Naive thymus-derived CD4-positive, alpha-beta T cell (primary cell): ENCODE measurements around the gene GRIP1. TPM values are rescaled to one million over a fixed set of nuclear protein-coding genes. Genes with fewer than 3 reads are reported as not detected.

Source experiments
- ATAC-seq: fragments of 150-1000 bp; cut with Tn5 transposase; 2 replicates; pipeline ENCODE4 v1.10.0; 2021; ENCODE audit warnings: mild to moderate bottlenecking, moderate library complexity
- CTCF ChIA-PET: fragments of 350-600 bp; sonication (Branson Sonifier 250); formaldehyde crosslinking; loops from one replicate; lab custom pipeline; 2021; ENCODE audit warnings: antibody characterized with exemption; lab: Charles Lee
- POLR2A ChIA-PET: fragments of 350-600 bp; sonication (Branson Sonifier 250); formaldehyde crosslinking; loops from one replicate; lab custom pipeline; 2021; ENCODE audit warnings: antibody characterized with exemption, inconsistent platforms; lab: Charles Lee
- DNase-seq, 9 donors: peaks; one replicate each; pipeline versions ENCODE4 v3.0.0 to v3.0.0-alpha.2; 2020 to 2022; ENCODE audit warnings: mixed read lengths in 1 of 9
- H3K27ac ChIP-seq: one replicate; pipeline ENCODE4 v1.7.0; 2013; ENCODE audit warnings: mild to moderate bottlenecking, low read depth, low read length, moderate library complexity
- H3K27me3 ChIP-seq, 2 donors: one replicate each; pipeline ENCODE4 v1.7.0; 2013; ENCODE audit warnings: low read length in 2 of 2, mild to moderate bottlenecking in 2 of 2, moderate library complexity in 2 of 2; ENCODE audit not compliant: control insufficient read depth in 2 of 2, insufficient read depth in 2 of 2
- H3K36me3 ChIP-seq, 3 experiments: 1 replicate in 2 of 3; 2 replicates in 1 of 3; pipeline ENCODE4 v1.7.0; 2013; ENCODE audit warnings: low read length in 3 of 3, mild to moderate bottlenecking in 3 of 3, moderate library complexity in 1 of 3; ENCODE audit not compliant: insufficient read depth in 3 of 3, control insufficient read depth in 2 of 3
- H3K4me1 ChIP-seq, 2 donors: one replicate each; pipeline ENCODE4 v1.7.0; 2013; ENCODE audit warnings: low read length in 2 of 2, mild to moderate bottlenecking in 2 of 2, moderate library complexity in 1 of 2; ENCODE audit not compliant: control insufficient read depth in 2 of 2, insufficient read depth in 2 of 2
- H3K4me3 ChIP-seq: 2 replicates; pipeline ENCODE4 v1.7.0; 2013; ENCODE audit warnings: mild to moderate bottlenecking, low read length
- H3K9me3 ChIP-seq, 3 experiments: 1 replicate in 2 of 3; 2 replicates in 1 of 3; pipeline ENCODE4 v1.7.0; 2013; ENCODE audit warnings: low read length in 3 of 3; ENCODE audit not compliant: control insufficient read depth in 2 of 3
- H3K27ac Mint-ChIP-seq, 9 donors: one replicate each; pipeline ENCODE4 v1.8.0; 2020 to 2022; ENCODE audit warnings: mixed read lengths in 9 of 9, mild to moderate bottlenecking in 8 of 9, moderate library complexity in 5 of 9, inconsistent platforms in 2 of 9
- H3K27me3 Mint-ChIP-seq, 5 donors: one replicate each; pipeline ENCODE4 v1.8.0; 2021 to 2022; ENCODE audit warnings: mixed read lengths in 5 of 5, mild to moderate bottlenecking in 1 of 5
- H3K36me3 Mint-ChIP-seq, 5 donors: one replicate each; pipeline ENCODE4 v1.8.0; 2020 to 2022; ENCODE audit warnings: mixed read lengths in 5 of 5, mild to moderate bottlenecking in 3 of 5, inconsistent platforms in 1 of 5
- H3K4me1 Mint-ChIP-seq, 7 donors: one replicate each; pipeline ENCODE4 v1.8.0; 2020 to 2022; ENCODE audit warnings: mixed read lengths in 7 of 7, mild to moderate bottlenecking in 3 of 7, inconsistent platforms in 1 of 7
- H3K4me3 Mint-ChIP-seq, 10 donors: one replicate each; pipeline ENCODE4 v1.8.0; 2020 to 2022; ENCODE audit warnings: mild to moderate bottlenecking in 10 of 10, mixed read lengths in 10 of 10, moderate library complexity in 6 of 10, inconsistent platforms in 2 of 10
- H3K9me3 Mint-ChIP-seq, 11 donors: one replicate each; pipeline ENCODE4 v1.8.0; 2020 to 2022; ENCODE audit warnings: mixed read lengths in 11 of 11, mild to moderate bottlenecking in 4 of 11, inconsistent platforms in 1 of 11, moderate library complexity in 1 of 11
- intact Hi-C, 2 donors: fragments of 100-400 bp; cut with micrococcal nuclease; formaldehyde crosslinking; loops; one replicate each; pipeline ENCODE4 v1.15.1; 2023
- polyA plus RNA-seq, 2 donors: library from polyadenylated mRNA; unstranded; fragments of 300-500 nt; fragmentation: Illumina TruSeq; gene quantifications; one replicate each; pipeline ENCODE4 v1.2.3, GENCODE V29; 2021
- total RNA-seq, 6 experiments: library from RNA in 5 of 6; stranded (reverse) in 5 of 6; gene quantifications; 1 replicate in 5 of 6; 2 replicates in 1 of 6; pipeline ENCODE4 v1.2.3 and lab custom pipeline; 2021 to 2026

Gene GRIP1
- total and polyA plus RNA-seq, 7 experiments from 2014 or later = 0.25 to 6.5 (median 3.1) TPM

DNA sequence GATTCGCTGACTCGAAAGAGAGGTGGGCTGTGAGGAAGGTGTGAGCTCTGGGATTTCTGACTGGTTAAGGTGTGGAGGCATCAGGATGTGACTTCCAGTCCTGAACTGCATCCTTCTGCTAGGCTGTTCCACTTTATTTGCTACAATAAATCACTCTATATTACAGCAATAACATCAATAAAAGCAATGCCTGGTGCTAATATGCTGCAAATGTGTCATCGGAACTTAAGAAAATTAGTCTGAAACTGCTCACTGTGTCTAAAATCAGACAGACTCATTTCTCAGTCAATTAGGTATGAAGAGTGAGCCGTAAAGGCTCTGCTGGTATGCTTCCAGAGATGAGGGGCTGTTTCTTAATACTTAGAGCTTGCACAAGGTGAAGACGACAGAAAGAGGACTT lies 250.0 kb downstream of the GRIP1 start:
- intact Hi-C loops = loop anchor here in 1 of 2 donors (5.0 kb wide), 1 partner anchor 77 kb away; no protein-coding TSS in a partner anchor
- Mint-ChIP-seq H3K27ac (no peak overlapping the region), H3K27me3 (peaks cover 0 to 13% (median 0%) of the 10 kb centered on the region in 5 donors), H3K4me3 (no peak overlapping the region), H3K4me1 (no peaks in the 10 kb centered on the region), H3K36me3 (peaks cover 0 to 15% (median 10%) of the 10 kb centered on the region in 5 donors), H3K9me3 (peaks cover 0 to 28% (median 13%) of the 10 kb centered on the region in 11 donors)
- H3K27ac ChIP-seq = no peak overlapping the region
- ATAC-seq = no peak
- H3K27me3 ChIP-seq = peaks cover 0 to 4% of the 10 kb centered on the region in 2 donors
- no peaks in the 10 kb centered on the region for H3K36me3 ChIP-seq
- ChIA-PET CTCF (no interaction called here), POLR2A (no interaction called here)
- no peaks in the 10 kb centered on the region for H3K4me1 ChIP-seq
- DNase-seq = no peak
- no peaks in the 10 kb centered on the region for H3K9me3 ChIP-seq
- H3K4me3 ChIP-seq = no peak overlapping the region

GRCh38 chr12:66428261-66428660 lies 250.6 kb downstream of the GRIP1 start:
- Histone ChIP-seq H3K27ac (no peak overlapping the region), H3K27me3 (peaks cover 0 to 4% of the 10 kb centered on the region in 2 donors), H3K36me3 (no peaks in the 10 kb centered on the region), H3K4me3 (no peak overlapping the region), H3K4me1 (no peaks in the 10 kb centered on the region), H3K9me3 (no peaks in the 10 kb centered on the region)
- intact Hi-C loops = loop anchor here in 1 of 2 donors (5.0 kb wide), 1 partner anchor 76 kb away; no protein-coding TSS in a partner anchor
- no peak for DNase-seq
- Mint-ChIP-seq H3K27ac (no peak overlapping the region), H3K4me1 (no peaks in the 10 kb centered on the region), H3K9me3 (peaks cover 0 to 34% (median 13%) of the 10 kb centered on the region in 11 donors), H3K4me3 (no peak overlapping the region), H3K36me3 (peaks cover 0 to 15% (median 13%) of the 10 kb centered on the region in 5 donors), H3K27me3 (peaks cover 0 to 12% (median 0%) of the 10 kb centered on the region in 5 donors)
- ChIA-PET POLR2A (no interaction called here), CTCF (no interaction called here)
- no peak for ATAC-seq

DNA sequence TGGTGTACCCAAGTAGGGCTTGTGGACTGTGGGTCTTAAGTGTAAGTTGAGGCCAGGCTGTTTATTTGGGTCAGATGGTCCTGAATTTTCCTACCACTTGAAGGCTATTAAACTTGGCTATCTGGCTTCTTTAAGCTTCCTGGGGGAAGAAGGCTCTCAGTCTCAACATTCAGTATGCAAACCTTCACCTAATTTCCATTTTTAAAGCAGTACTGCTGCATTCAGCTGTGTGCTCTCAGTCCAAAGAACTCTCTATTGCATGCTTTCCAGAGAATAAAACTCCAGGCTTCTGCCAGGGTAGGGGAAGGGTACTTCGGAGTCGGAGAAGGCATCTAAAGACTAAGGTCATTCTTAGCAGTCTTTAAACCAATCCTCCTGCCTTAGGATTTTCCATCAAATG lies 252.2 kb downstream of the GRIP1 start:
- no peak overlapping the region for H3K27ac ChIP-seq
- DNase-seq (no peak), ATAC-seq (no peak)
- no peaks in the 10 kb centered on the region for H3K9me3 ChIP-seq
- no peak overlapping the region for H3K27ac Mint-ChIP-seq
- peaks cover 0 to 4% of the 10 kb centered on the region in 2 donors for H3K27me3 ChIP-seq
- peaks cover 0 to 10% (median 0%) of the 10 kb centered on the region in 5 donors for H3K27me3 Mint-ChIP-seq
- H3K36me3 ChIP-seq = no peaks in the 10 kb centered on the region
- no peaks in the 10 kb centered on the region for H3K4me1 Mint-ChIP-seq
- CTCF ChIA-PET = no interaction called here
- intact Hi-C loops = loop anchor here in 1 of 2 donors (5.0 kb wide), 1 partner anchor 74 kb away; no protein-coding TSS in a partner anchor
- POLR2A ChIA-PET = no interaction called here
- peaks cover 0 to 35% (median 13%) of the 10 kb centered on the region in 11 donors for H3K9me3 Mint-ChIP-seq
- H3K4me3 ChIP-seq = no peak overlapping the region
- no peaks in the 10 kb centered on the region for H3K4me1 ChIP-seq
- peaks cover 0 to 15% (median 10%) of the 10 kb centered on the region in 5 donors for H3K36me3 Mint-ChIP-seq
- H3K4me3 Mint-ChIP-seq = no peak overlapping the region

- H3K4me3 Mint-ChIP-seq = no peak overlapping the region
These were observed 255.6 kb downstream of the GRIP1 start for GRCh38 chr12:66423266-66423665.

DNA sequence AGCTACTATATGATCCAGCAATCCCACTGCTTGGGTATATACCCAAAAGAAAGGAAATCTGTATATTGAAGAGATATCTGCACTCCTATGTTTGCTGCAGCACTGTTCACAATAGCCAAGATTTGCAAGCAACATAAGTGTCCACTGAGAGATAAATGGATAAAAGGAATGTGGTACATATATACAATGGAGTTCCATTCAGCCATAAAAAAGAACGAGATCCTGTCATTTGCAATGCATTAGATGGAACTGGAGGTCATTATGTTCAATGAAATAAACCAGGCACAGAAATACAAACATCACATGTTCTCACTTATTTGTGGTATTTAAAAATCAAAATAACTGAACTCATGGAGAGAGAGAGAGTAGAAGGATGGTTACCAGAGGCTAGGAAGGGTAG lies 260.0 kb downstream of the GRIP1 start:
- no peak for DNase-seq
- Mint-ChIP-seq H3K27me3 (peaks cover 0 to 47% (median 0%) of the 10 kb centered on the region in 5 donors), H3K27ac (no peak overlapping the region), H3K4me3 (no peak overlapping the region), H3K4me1 (no peaks in the 10 kb centered on the region), H3K36me3 (peaks cover 0 to 14% (median 0%) of the 10 kb centered on the region in 5 donors), H3K9me3 (peaks cover 0 to 7% (median 0%) of the 10 kb centered on the region in 11 donors)
- Histone ChIP-seq H3K4me3 (no peak overlapping the region), H3K36me3 (no peaks in the 10 kb centered on the region), H3K27ac (no peak overlapping the region), H3K4me1 (no peaks in the 10 kb centered on the region), H3K27me3 (no peaks in the 10 kb centered on the region), H3K9me3 (no peaks in the 10 kb centered on the region)
- CTCF ChIA-PET = interaction anchor here (1.2 kb wide), 1 partner anchor 140 kb away, joined by 3 read pairs; no protein-coding TSS in a partner anchor
- intact Hi-C loops = no loop called here
- ATAC-seq = no peak
- POLR2A ChIA-PET = no interaction called here

More at GRCh38 chr12:66423266-66423665, 255.6 kb downstream of the GRIP1 start:
- no peak for DNase-seq
- H3K27me3 Mint-ChIP-seq = peaks cover 0 to 21% (median 0%) of the 10 kb centered on the region in 5 donors
- Histone ChIP-seq H3K36me3 (no peaks in the 10 kb centered on the region), H3K4me3 (no peak overlapping the region), H3K27ac (no peak overlapping the region), H3K4me1 (no peaks in the 10 kb centered on the region), H3K27me3 (no peaks in the 10 kb centered on the region), H3K9me3 (no peaks in the 10 kb centered on the region)
- H3K36me3 Mint-ChIP-seq = peaks cover 0 to 15% (median 12%) of the 10 kb centered on the region in 5 donors
- POLR2A ChIA-PET = no interaction called here
- H3K4me1 Mint-ChIP-seq = no peaks in the 10 kb centered on the region
- H3K27ac Mint-ChIP-seq = no peak overlapping the region
- peaks cover 0 to 35% (median 13%) of the 10 kb centered on the region in 11 donors for H3K9me3 Mint-ChIP-seq
- intact Hi-C loops = no loop called here
- CTCF ChIA-PET = no interaction called here
- no peak for ATAC-seq

DNA sequence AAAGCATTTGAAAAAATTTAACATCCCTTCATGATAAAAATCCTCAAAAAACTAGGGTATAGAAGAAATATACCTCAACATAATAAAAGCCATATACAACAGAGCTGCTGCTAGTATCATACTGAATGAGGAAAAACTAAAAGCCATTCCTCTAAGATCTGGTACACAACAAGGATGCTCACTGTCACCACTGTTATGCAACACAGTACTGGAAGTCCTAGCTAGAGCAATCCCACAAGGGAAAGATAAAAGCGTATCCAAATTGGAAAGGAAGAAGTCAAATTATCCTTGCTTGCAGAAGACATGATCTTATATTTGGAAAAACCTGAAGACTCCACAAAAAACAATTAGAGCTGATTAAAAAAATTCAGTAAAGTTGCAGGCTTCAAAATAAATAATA lies 261.7 kb downstream of the GRIP1 start:
- Histone ChIP-seq H3K27me3 (no peaks in the 10 kb centered on the region), H3K4me3 (no peak overlapping the region), H3K9me3 (no peaks in the 10 kb centered on the region), H3K4me1 (no peaks in the 10 kb centered on the region), H3K36me3 (no peaks in the 10 kb centered on the region), H3K27ac (no peak overlapping the region)
- H3K36me3 Mint-ChIP-seq = peaks cover 0 to 11% (median 2%) of the 10 kb centered on the region in 5 donors
- H3K9me3 Mint-ChIP-seq = peaks cover 0 to 8% (median 0%) of the 10 kb centered on the region in 11 donors
- no peak overlapping the region for H3K27ac Mint-ChIP-seq
- DNase-seq (no peak), ATAC-seq (no peak)
- no peaks in the 10 kb centered on the region for H3K4me1 Mint-ChIP-seq
- H3K27me3 Mint-ChIP-seq = peaks cover 0 to 62% (median 9%) of the 10 kb centered on the region in 5 donors
- no peak overlapping the region for H3K4me3 Mint-ChIP-seq
- ChIA-PET CTCF (interaction anchor here (0.6 kb wide), 1 partner anchor 8 kb away, joined by 3 read pairs; no protein-coding TSS in a partner anchor), POLR2A (no interaction called here)
- intact Hi-C loops = no loop called here
